Tongue (tissue), 2 donors: ENCODE results near the gene SEC24A. TPM values are rescaled to one million over a fixed set of nuclear protein-coding genes. Genes with fewer than 3 reads are reported as not detected.
"Not testable (repeated sequence)": the region's sequence is repeated elsewhere in the genome, so short reads cannot be mapped to it uniquely, and the experiment has no call there.

Experiments
- DNase-seq: peaks from one replicate; pipeline ENCODE4 v3.0.0-alpha.2; 2015
- total RNA-seq: library from RNA; depleted of rRNA; stranded (reverse); fragments of >200 nt; gene quantifications from one replicate; pipeline ENCODE4 v1.2.3, GENCODE V29; 2014

SEC24A gene
- total RNA-seq = 31.7 TPM

GRCh38 chr5:134648425-134649162, at the start of gene SEC24A:
SEC24A (plus strand) TSS chr5:134648785; CDS start chr5:134649077, 292 bp downstream.
- DNase-seq = peak; percentile 93

DNA sequence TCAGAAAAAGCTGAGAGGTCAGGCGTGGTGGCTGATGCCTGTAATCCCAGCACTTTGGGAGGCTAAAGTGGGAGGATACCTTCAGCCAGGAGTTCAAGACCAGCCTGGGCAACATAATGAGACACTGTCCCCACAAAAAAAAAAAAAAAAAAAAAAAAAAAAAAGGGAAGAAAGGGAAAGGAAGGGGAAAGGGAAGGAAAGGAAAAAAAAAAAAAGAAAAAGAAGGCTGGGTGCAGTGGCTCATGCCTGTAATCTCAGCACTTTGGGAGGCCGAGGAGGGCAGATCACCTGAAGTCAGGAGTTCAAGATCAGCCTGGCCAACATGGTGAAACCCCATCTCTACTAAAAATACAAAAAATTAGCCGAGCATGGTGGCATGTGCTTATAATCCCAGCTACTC, 48.8 kb upstream of the SEC24A start:
- not testable (repeated sequence) for DNase-seq

DNA sequence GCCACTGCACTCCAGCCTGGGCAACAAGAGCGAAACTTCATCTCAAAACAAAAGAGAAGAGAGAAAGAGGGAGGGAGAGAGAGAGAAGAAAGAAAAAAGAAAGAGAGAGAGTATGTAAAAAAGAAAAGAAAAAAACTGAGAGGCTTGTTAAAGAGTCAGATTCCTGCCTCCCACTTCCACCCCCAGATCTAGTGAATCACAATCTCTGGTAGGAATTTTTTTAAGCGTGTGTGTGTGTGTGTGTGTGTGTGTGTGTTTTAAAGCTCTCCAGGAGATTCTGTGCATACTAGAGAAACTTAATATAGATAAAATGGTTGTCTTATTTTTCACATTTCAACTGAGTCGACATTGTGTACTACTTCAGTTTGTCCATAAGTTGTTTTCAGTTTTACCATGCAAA, 48.0 kb upstream of the SEC24A start:
- no peak for DNase-seq

DNA sequence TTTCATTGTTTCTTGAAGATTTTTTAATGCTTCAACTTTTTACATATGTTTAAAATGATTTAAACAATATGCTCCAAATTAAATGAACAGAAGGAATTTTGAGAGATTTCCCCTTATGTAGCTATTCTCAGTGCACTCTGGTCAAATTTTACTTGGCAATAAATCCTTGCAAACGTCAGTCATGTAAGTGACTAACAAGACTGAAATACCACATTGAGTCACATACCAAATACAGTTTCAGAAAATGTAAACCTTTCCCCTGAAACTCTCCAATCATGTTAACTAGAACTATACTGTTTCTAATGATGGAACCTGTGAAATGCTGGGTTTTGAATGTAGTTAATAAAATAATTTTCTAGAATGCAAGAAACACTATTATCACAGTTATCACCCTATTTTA, 45.5 kb upstream of the SEC24A start:
- no peak for DNase-seq

DNA sequence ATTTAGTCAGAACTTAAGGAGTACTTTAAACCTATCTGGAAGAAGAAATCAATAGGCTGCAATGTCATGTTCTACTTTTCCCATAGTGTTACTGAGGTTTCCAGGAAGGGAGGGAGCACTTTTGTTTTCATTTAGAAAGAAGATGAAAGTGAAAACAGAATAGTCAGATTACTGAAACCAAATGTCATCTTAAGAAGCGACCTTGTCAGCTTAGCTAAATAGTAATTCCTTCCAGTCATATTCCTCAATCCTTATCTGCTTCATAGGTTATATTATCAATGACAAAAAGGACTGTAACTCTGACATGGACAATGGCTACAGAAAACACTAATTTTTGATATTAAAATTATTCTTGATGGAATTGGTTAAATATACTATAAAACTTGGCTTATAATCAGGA, 43.7 kb upstream of the SEC24A start:
- no peak for DNase-seq

DNA sequence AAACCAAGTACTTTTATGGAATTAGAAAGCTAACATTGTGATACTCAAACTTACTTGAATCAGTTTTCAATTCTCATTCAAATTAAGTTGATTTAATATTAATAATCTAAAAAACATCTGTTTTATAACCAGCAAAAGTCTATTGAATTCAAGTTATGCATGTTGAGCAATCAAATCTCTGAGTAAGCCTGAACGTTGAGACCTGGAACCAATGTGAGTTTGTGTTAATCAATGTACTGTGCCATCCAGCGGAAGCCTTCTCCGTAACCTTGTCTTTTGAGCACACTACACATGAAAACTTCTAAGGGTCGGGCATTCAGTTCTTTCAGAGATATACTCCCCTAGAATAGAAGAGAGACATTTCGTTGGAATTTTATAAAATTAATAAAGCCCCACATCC, 41.9 kb upstream of the SEC24A start:
- no peak for DNase-seq

GRCh38 chr5:134608555-134608954, 40.0 kb upstream of the SEC24A start:
- no peak for DNase-seq

DNA sequence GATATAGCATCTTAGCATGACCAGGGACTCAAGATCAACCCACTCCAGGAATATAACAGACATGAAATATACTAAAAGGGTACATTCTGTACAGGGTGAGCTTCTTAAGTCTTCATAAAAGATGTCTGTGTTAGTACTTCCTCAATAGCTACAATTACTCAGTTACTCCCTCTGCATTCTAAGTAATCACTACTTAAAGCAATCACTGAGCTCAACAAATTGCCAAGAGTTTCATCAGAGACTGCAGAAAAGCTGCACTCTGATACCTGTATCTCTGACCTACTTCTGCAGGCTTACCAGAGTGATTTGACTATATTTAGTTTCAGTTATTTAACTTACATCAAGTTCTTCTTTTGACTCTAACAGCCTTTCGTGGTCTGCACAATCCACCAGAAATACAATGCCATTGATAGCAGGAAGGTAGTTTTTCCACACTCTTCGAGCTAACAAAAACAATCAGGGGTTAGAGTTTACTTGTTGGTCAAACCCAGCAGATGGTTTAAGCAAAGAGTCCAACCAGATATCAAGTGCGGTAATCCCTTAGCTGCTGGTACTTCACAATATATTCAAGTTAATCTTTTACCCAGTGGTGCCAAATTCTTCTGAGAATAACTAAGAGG, 39.2 kb upstream of the SEC24A start:
- no peak for DNase-seq

DNA sequence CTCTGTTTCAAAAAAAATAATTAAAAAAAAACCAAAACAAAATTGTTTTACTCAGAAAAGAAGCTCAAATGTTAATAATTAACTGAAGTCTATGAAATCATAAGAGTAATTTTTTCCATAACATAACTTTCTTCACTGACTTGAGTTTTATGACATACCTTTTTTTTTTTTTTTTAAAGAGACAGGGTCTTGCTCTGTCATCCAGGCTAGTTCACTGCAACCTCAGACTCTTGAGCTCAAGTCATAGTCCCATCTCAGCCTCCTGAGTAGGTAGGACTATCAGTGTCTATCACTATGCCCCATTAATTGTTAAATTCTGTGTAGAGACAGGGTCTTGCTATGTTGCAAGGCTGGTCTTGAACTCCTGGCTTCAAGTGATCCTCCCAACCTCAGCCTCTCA, 37.9 kb upstream of the SEC24A start:
- DNase-seq = no peak

GRCh38 chr5:134611515-134611914, 37.1 kb upstream of the SEC24A start:
- DNase-seq = no peak

DNA sequence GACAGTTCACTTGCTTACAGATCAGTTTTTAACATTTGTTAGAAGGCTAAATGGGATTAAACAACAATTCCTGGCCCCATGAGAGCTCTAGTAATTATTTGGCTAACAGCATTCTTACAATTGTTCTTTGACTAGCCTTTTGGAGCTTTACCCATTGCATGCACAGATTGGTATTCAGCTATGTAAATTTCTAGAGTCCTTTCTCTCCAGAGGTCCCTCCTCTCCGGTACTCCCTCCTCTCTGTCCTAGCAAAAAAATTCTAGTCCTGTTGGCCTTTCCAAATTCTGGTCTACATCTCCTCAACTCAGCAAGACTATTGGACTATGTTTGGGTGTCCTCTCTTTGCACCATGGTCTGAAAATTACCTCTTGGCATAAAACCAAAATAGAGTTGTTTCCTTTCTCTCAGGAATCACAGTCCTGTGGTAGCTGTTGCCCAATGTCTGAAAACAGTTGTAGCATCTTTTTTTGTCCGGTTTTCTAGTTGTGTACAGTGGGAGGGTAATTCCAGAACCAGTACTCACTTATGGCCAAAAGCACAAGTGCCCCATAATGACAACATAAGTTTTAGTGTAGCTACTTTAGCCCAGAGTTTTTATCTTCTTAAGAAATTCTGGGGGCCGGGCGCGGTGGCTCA, 34.0 kb upstream of the SEC24A start:
- no peak for DNase-seq

- no peak for DNase-seq
Observed at GRCh38 chr5:134620634-134621033, 28.0 kb upstream of the SEC24A start.

- DNase-seq = no peak
Observed at GRCh38 chr5:134625559-134625958, 23.0 kb upstream of the SEC24A start.

DNA sequence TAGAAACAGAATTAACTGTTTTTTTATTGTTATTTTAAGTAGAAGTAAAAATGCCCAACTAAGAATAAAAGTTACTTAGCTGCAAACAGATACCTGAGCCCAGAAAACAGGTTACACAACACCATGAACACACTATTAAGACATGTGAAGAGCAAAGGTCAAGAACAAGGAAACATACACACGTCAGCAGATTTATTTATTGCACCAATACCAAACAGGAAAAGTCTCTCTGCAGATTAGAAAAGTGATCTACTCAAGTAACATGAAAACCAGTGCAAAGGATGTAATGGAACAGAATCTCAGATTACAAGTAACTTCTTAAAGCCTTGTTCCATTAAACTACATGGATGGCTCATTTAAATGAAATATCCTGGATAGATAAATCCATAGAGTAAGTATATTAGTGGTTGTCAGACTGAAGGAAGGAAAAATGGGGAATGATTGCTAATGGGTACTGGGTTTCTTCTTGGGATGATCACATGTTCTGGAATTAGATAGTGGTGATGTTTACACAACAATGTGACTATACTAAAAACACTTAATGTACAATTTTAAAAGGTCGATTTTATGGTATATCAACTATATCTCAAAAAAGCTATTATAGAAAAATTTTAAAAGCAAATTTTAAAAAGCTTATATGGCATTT, 22.1 kb upstream of the SEC24A start:
- DNase-seq = no peak

GRCh38 chr5:134634227-134634626, 14.4 kb upstream of the SEC24A start:
- no peak for DNase-seq

DNA sequence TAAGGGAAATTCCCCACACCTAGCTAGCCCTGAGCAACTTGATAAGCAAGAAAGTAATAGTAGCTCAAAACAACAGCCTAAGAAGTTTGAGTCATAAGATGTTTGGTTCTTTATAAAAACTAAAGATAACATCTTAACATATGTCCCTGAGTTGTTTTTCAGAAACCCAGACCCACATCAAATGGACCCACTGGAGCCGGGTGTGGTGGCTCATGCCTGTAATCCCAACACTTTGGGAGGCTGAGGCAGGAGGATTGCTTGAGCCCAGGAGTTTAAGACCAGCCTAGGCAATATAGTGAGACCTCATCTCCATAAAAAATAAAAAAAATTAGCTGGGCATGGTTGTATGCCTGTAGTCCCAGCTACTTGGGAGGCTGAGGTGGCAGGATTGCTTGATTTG, 13.2 kb upstream of the SEC24A start:
- not testable (repeated sequence) for DNase-seq

DNA sequence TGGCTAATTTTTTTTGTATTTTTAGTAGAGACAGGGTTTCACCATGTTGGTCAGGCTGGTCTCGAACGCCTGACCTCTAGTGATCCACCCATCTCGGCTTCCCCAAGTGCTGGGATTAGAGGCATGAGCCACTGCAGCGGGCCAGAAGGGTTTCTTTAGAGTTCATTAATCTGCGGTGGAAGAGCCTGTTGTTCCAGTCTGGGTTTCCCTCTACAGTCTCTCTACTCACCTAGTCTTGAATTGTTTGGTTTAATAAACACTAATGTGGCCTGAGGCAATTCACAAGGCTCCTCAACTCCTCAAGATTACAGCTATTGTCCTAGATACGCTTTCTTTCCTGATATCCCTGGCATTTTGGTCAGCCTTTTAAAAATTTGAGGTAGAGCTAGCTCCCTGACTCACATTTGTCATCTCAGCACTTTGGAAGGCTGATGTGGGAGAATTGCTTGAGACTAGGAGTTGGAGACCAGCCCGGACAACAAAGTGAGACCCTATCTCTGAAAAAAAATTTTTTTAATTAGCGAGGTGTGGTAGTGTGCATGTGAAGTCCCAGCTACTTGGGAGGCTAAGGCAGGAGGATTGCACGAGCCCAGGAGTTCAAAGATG, 11.4 kb upstream of the SEC24A start:
- DNase-seq = peak; percentile 33

DNA sequence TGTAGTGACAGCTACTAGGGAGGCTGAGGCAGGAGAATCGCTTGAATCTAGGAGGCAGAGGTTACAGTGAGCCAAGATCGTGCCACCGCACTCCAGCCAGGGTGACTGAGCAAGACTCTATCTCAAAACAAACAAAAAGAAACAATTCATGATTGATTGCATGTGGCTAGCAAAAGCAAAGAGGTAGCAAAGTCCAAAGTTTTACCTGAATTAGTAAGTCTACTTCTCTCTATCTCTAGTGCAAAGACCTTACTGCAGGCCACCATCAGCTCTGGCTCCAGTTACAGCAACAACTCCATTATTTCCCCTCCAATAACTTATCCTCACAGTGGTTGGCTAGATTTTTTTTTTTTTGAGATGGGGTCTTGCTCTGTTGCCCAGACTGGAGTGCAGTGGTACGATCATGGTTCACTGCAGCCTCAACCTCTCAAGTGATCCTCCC, 9.8 kb upstream of the SEC24A start:
- DNase-seq = no peak

- peak; percentile 10 for DNase-seq
Observed at GRCh38 chr5:134642931-134643530, 5.6 kb upstream of the SEC24A start.

GRCh38 chr5:134647750-134648424, 698 bp upstream of the SEC24A start:
- no peak for DNase-seq

GRCh38 chr5:134649163-134649835, 714 bp downstream of the SEC24A start:
- peak; percentile 28 for DNase-seq
